Smooth muscle cell (in vitro differentiated cells): ENCODE measurements around the gene RAD18. TPM values are rescaled to one million over a fixed set of nuclear protein-coding genes. Genes with fewer than 3 reads are reported as not detected.

Experiments used
- DNase-seq: peaks from one replicate; lab custom pipeline; 2025; ENCODE audit not compliant: unreplicated experiment; lab: John Stamatoyannopoulos, UW
- H2AFZ ChIP-seq: fragments of 200-600 bp; sonication (generic); 2 replicates; pipeline ENCODE4 v1.6.0; 2016; ENCODE audit warnings: antibody characterized with exemption, low read depth, mild to moderate bottlenecking
- H3F3A ChIP-seq: fragments of 200-600 bp; sonication (generic); 2 replicates; pipeline ENCODE4 v1.6.0; 2017; ENCODE audit warnings: antibody characterized with exemption, low read depth
- H3K27ac ChIP-seq: fragments of 200-600 bp; sonication (generic); 2 replicates; pipeline ENCODE4 v1.5.1; 2016; ENCODE audit warnings: low read depth, mild to moderate bottlenecking
- H3K27me3 ChIP-seq: fragments of 200-600 bp; sonication (generic); 2 replicates; pipeline ENCODE4 v1.6.1; 2016; ENCODE audit warnings: low read depth, mild to moderate bottlenecking
- H3K36me3 ChIP-seq: fragments of 200-600 bp; sonication (generic); 2 replicates; pipeline ENCODE4 v1.5.1; 2016; ENCODE audit warnings: low read depth
- H3K4me1 ChIP-seq: fragments of 200-600 bp; sonication (generic); 2 replicates; pipeline ENCODE4 v1.5.1; 2016; ENCODE audit warnings: low read depth
- H3K4me2 ChIP-seq: fragments of 200-600 bp; sonication (generic); 2 replicates; pipeline ENCODE4 v1.6.0; 2016; ENCODE audit warnings: mild to moderate bottlenecking
- H3K4me3 ChIP-seq: fragments of 200-600 bp; sonication (generic); 2 replicates; pipeline ENCODE4 v1.5.1; 2016; ENCODE audit warnings: mild to moderate bottlenecking
- H3K79me2 ChIP-seq: fragments of 200-600 bp; sonication (generic); 2 replicates; pipeline ENCODE4 v1.6.0; 2016; ENCODE audit warnings: low read depth, mild to moderate bottlenecking
- H3K9ac ChIP-seq: fragments of 200-600 bp; sonication (generic); 2 replicates; pipeline ENCODE4 v1.6.0; 2016; ENCODE audit warnings: low read depth
- H3K9me3 ChIP-seq: fragments of 200-600 bp; sonication (generic); replicated peaks from 2 replicates; pipeline ENCODE4 v1.5.1; 2016; ENCODE audit warnings: low read depth
- H4K20me1 ChIP-seq: fragments of 200-600 bp; sonication (generic); 2 replicates; pipeline ENCODE4 v1.6.0; 2016; ENCODE audit warnings: low read depth
- CTCF ChIP-seq: fragments of 200-600 bp; sonication (generic); IDR thresholded peaks from 2 replicates; pipeline ENCODE4 v1.5.1; 2017; ENCODE audit warnings: borderline replicate concordance, mild to moderate bottlenecking, antibody characterized with exemption; ENCODE audit not compliant: insufficient read depth, poor library complexity, severe bottlenecking
- WGBS: methylation state at CpG from one replicate; pipeline ENCODE4 v1.1.7; 2016; ENCODE audit warnings: low lambda C conversion rate; 5-methylcytosine and 5-hydroxymethylcytosine counted together
- polyA plus RNA-seq: library from polyadenylated mRNA; unstranded; fragments of >200 nt; fragmentation: Nextera tagmentation; extraction: Ambion mirVana; gene quantifications from 2 replicates; pipeline ENCODE4 v1.2.1, GENCODE V29; 2016
- total RNA-seq: library from RNA; depleted of rRNA; stranded (reverse); fragments of >200 nt; gene quantifications from 2 replicates; pipeline ENCODE4 v1.2.3, GENCODE V29; 2014

Gene RAD18
- total and polyA plus RNA-seq, 2 experiments from 2014 or later, result 8.9 to 16.0 TPM

- Histone ChIP-seq H4K20me1 (no peaks in the 10 kb centered on the region), H2AFZ (no peak overlapping the region), H3K4me2 (no peak overlapping the region), H3K79me2 (no peaks in the 10 kb centered on the region), H3K9ac (no peak overlapping the region), H3K4me3 (no peak overlapping the region), H3K36me3 (no peaks in the 10 kb centered on the region), H3F3A (peaks cover 12% of the 10 kb centered on the region), H3K4me1 (peaks cover 3% of the 10 kb centered on the region), H3K9me3 (no peaks in the 10 kb centered on the region), H3K27ac (no peak overlapping the region), H3K27me3 (no peaks in the 10 kb centered on the region)
- 97% methylated on average over 23 of the region's 37 CpGs for WGBS
- no peak for TF ChIP-seq CTCF
- no peak for DNase-seq
Observed at GRCh38 chr3:8985411-8985831, 22.1 kb upstream of the RAD18 start.

- H3K9ac ChIP-seq, result no peak overlapping the region
- H3K27ac ChIP-seq, result no peak overlapping the region
- WGBS, result 90% methylated on average over 7 of the region's 7 CpGs
- H3K4me3 ChIP-seq, result no peak overlapping the region
- H4K20me1 ChIP-seq, result no peaks in the 10 kb centered on the region
- no peaks in the 10 kb centered on the region for H3K9me3 ChIP-seq
- no peak for TF ChIP-seq CTCF
- DNase-seq, result no peak
- no peak overlapping the region for H2AFZ ChIP-seq
- peaks cover 3% of the 10 kb centered on the region for H3K4me1 ChIP-seq
- H3F3A ChIP-seq, result peaks cover 6% of the 10 kb centered on the region
- no peak overlapping the region for H3K4me2 ChIP-seq
- no peaks in the 10 kb centered on the region for H3K27me3 ChIP-seq
- no peaks in the 10 kb centered on the region for H3K36me3 ChIP-seq
- no peaks in the 10 kb centered on the region for H3K79me2 ChIP-seq
Observed at GRCh38 chr3:8984526-8984925, 21.3 kb upstream of the RAD18 start.

- 92% methylated on average over 6 of the region's 6 CpGs for WGBS
Observed at GRCh38 chr3:8984081-8984480, 20.8 kb upstream of the RAD18 start.

More at GRCh38 chr3:8984081-8984480, 20.8 kb upstream of the RAD18 start:
- H2AFZ ChIP-seq, result no peak overlapping the region
- H3K4me2 ChIP-seq, result no peak overlapping the region
- no peak overlapping the region for H3K27ac ChIP-seq
- H4K20me1 ChIP-seq, result no peaks in the 10 kb centered on the region
- peaks cover 3% of the 10 kb centered on the region for H3K4me1 ChIP-seq
- H3K4me3 ChIP-seq, result no peak overlapping the region
- no peaks in the 10 kb centered on the region for H3K9me3 ChIP-seq
- no peak for DNase-seq
- H3K79me2 ChIP-seq, result no peaks in the 10 kb centered on the region
- H3K36me3 ChIP-seq, result no peaks in the 10 kb centered on the region
- no peak overlapping the region for H3K9ac ChIP-seq
- H3K27me3 ChIP-seq, result no peaks in the 10 kb centered on the region
- H3F3A ChIP-seq, result peaks cover 6% of the 10 kb centered on the region
- TF ChIP-seq CTCF, result no peak
